GM21390 (cell line): ENCODE data around the gene CTTNBP2.

Source experiments
- ATAC-seq: cut with Tn5 transposase; IDR thresholded peaks from one replicate; pipeline ENCODE4 v1.9.1; 2021; ENCODE audit not compliant: unreplicated experiment

CTTNBP2 gene

DNA sequence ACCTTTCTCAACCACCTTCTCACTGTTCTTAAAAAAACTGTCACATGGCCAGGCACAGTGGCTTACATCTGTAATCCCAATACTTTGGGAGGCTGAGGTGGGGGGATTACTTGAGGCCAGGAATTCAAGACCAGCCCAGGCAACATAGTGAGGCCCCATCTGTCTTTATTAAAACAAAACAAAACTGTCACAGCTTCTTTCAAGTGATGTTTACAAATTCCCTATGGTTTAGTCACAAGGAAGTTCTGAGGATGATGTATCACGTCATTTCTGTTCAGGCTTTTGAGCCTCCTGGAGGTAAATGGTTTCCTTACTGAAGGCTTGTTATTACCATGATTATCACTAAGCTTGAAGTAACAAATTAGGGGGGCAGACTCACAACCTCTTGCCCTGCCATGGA, 207.2 kb downstream of the CTTNBP2 start:
- no peak for ATAC-seq

- no peak for ATAC-seq
Observed at GRCh38 chr7:117665368-117665767, 207.9 kb downstream of the CTTNBP2 start.

DNA sequence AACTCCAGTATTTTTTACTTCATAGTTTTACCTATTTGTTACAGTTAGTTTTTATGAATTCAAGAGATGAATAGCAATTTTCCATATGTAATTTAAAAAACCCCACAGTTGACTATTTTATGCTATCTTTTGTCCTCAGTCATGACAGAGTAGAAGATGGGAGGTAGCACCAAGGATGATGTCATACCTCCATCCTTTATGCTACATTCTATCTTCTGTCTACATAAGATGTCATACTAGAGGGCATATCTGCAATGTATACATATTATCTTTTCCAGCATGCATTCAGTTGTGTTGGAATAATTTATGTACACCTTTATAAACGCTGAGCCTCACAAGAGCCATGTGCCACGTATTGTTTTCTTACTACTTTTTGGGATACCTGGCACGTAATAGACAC, 209.2 kb downstream of the CTTNBP2 start:
- no peak for ATAC-seq

DNA sequence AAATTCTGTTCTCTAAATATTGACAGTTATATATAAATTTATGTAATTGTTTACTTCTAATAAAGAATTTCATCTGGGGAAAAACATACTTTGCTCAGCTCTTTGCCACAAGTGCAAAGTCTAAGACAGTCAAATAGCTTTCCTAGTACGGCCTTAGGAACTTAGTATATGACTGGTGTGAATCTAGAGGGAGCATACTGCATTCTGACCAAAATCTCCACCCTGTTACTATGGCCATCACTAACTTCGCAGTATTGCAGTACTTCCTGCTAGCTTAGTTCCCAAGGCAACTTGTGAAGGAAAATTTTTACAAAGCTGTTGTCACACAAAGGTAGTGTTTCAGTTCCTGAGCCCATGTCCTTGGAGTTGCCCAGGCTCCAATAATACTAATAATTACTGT, 211.9 kb downstream of the CTTNBP2 start:
- ATAC-seq = no peak
